GM18499 (cell line): ENCODE results near the gene LRRIQ3.
"Not testable (repeated sequence)": the region's sequence is repeated elsewhere in the genome, so short reads cannot be mapped to it uniquely, and the experiment has no call there.

Source experiments
- ATAC-seq: cut with Tn5 transposase; IDR thresholded peaks from one replicate; pipeline ENCODE4 v1.9.1; 2021; ENCODE audit warnings: moderate number of reproducible peaks; ENCODE audit not compliant: insufficient read depth, unreplicated experiment

Gene LRRIQ3, protein sequence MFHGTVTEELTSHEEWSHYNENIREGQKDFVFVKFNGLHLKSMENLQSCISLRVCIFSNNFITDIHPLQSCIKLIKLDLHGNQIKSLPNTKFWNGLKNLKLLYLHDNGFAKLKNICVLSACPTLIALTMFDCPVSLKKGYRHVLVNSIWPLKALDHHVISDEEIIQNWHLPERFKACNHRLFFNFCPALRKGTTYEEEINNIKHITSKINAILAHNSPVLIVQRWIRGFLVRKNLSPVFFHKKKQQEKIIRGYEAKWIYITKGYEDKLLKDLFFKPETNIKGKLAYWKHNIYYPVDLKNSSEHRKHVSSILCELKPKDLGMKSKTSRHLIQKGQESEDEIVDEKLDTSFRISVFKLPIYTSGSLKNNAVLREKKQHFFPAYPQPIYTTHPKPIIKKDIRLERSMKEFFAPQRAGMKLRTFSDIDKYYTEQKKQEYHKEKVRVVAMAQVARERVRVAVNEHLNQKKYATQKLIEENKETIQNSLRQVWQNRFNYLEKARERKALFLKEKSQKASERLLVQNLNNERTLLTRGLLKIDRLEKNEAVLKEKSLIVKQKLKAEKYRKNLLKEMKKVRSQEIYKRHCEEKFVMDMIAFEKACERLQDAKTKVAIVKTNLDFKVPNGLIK

DNA sequence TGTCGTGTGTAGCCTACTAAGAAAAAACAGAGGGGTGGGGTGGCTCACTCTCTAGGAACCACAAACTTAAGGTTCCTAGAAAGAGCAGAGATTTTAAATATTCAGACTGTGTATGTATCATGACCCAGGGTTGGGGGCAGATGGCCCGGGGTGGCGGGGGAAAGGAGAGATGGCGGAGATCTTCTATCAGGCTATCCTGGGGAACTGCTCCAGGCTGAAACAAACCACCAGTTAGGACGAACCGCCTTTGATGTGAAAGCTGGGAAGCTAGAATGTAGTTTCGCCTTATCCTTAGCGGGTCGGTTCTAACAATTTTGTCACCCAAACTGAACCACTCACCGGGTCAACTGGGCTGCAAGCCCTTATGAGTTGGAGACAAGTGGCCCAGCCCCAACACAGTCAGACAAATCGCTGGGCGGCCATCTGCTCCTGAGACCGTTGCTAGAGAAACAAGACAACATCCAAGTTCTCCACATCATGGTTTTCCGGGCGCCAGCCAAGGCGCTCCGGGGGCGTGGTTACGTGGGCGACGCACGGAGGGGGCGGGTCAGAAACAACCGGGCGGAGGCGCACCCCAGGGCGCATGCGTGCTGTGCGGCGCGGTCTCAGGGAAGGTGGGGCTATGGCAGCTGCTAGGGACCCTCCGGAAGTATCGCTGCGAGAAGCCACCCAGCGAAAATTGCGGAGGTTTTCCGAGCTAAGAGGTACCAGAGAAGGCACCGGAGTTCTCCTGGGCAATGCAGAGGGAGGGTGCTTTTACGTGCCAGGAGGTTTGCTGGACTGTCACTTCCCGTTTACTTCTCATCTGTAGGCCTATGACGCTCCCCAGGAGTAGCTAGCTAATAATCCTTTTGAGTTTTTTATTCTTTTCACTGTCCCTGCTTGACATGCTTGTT lies at the start of gene LRRIQ3, which contains the start of gene FPGT:
Gene LRRIQ3 (minus strand): TSS at position 520 of the 896 bp plus-strand sequence. CDS start 14,492 bp downstream, outside the sequence.
Gene FPGT (plus strand): TSS at position 586 of the 896 bp plus-strand sequence. CDS start 37 bp downstream, at position 623.
- peak; percentile 87 for ATAC-seq

DNA sequence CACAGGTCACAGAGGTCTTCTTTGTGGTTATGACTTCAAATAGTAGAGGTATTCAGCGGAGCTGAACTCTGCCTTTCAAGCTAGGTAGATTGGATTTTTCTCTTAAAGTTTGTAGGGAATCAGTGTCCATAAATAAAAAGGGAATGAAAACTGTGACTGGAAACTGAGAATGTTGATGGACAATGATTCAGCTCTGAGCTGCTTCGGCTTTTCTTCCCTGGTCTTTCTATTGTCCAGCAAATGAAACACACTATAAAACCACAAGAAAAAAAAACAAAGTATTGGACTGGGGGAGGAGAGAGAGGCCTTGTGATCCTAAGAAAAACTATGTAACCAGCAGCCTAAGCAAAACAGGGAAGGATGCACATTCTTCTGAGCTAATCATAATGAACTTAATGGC lies 48.3 kb upstream of the LRRIQ3 start:
- no peak for ATAC-seq

DNA sequence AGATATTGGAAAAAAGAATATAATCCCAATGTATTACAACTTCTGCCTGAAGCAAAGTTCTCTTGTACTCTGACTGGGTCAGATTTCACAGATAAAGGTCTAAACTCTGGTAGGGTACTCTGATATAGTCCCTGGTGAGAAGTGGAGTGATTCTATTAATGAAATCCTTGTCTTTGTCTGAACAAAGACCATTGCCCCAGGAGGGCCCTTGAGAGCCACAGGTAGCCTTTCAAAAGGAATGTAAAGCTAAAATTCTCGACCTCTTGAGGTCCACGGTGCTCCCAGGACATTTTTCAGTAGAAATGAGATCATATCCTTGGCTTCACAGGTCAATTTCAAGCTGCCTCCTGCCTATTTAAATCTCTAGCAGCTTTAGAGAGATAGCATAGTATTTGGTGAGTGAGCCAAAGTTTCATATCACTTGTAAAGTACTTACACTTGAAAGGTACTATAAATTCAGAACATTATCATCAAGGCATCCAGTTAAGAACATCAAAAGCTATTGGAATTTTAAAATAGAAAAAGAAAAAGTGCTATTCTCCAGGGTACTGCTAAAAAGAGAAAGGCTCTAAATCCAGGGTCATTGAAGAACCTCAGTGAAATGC lies 47.3 kb upstream of the LRRIQ3 start:
- no peak for ATAC-seq

DNA sequence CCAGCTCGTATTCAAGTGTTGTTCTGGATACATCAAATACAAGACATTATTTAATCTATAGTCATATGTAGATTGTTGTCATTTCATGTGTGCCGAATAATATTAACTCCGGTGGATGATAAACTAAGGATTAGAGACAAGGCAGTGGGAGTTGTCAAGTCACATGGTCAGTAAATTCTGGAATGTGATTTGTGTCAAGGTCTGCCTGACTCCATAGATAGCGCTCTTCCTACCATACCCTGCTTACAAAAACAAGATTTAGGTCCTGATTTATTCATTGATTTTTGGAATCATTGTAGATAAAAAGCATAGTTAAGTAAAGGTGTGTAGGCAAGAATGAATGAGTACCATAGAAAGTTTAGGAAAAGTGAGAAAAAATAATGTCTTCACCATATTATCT lies 39.8 kb upstream of the LRRIQ3 start:
- no peak for ATAC-seq

DNA sequence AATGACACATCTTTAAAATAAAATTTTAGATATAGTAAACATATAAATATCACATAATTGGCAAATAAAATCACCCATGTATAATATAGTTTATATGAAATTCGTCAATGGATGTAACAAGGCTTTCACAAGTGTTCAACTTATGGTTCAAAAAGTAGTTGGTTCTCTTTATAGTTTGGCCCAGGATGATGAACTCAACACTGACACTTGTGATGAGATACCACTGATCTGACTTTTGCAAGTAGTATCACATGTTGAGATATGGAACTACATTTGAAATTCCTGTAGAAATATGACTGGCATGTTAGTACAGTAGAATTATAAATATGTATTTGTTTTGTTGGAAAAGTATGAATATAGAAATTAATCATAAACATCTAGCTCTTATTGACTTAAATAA lies 39.1 kb upstream of the LRRIQ3 start:
- ATAC-seq: no peak

DNA sequence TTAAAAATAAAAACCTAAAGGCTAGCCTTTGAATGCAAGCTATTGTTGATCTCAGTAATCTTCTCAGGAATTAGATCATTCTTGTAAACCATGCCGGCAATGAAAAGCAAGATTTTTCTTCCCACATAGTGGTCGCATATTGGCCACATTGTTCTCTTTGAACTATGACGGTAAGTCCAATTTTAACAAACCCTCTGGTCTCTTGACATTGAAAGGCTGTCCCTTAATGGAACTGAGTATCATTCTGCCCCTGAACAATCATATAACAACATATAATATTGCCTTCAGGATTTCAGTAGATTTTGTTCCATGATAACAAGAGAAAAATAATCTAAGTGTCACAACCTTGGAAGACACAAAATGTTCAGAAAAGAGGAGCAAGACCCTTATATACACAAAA lies 38.5 kb upstream of the LRRIQ3 start:
- ATAC-seq: no peak

DNA sequence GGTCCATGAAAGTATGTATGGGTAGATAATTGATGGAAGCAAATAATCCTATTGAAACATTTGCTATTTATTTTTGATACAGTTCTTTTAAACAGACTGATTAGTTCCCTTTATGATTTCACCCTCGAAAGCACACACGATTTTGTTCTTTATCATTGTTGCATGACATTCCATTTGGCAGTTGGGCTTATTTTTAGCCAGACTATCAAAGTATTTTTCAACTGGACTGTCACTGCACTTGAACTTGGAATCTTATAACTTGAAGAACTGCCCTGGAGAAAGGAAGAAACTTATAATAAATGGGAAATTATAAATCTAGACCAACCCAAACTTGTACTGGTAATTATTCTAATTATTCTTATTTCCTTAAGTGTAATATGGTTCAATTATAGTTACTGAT lies 37.2 kb upstream of the LRRIQ3 start, which contains the start of gene TNNI3K:
Gene TNNI3K (plus strand): TSS at position 235 of the 400 bp plus-strand sequence. CDS start 65 bp downstream, at position 300.
- no peak for ATAC-seq

DNA sequence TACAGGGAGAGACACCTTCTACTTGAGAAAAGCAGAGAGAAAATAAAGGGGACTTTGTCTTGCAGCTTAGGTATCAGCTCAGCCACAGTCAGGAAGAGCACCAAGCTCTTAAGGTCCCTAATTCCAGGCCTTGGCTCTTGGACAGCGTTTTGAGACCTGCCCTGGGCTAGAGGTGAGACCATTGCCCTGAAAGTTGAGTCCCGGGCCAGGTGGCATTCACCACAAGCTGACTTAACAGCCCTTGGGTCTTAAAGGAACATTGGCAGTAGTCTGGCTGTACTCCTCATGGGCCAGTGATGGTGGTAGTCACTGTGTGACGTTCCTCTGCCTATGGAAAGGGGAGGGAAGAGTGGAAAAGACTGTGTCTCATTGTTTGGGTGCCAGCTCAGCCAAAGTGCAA lies 25.5 kb upstream of the LRRIQ3 start:
- no peak for ATAC-seq

DNA sequence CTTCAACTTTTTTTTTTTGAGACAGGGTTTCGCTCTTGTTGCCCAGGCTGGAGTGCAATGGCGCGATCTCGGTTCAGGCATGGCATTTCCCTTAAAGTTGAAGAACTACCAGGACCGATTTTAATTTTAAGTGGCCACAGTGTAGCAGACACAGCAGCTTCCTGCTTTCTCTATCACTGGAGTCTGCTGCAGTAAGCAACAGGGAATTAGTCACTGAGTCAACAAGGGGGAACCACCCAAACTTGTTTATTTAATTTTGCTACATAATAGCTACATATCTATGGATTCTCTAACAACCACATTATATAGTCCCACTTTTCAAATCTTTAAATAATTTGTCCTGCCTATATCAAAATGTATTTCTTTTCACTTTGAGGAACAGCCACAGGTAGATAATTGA lies 24.7 kb upstream of the LRRIQ3 start:
- no peak for ATAC-seq

DNA sequence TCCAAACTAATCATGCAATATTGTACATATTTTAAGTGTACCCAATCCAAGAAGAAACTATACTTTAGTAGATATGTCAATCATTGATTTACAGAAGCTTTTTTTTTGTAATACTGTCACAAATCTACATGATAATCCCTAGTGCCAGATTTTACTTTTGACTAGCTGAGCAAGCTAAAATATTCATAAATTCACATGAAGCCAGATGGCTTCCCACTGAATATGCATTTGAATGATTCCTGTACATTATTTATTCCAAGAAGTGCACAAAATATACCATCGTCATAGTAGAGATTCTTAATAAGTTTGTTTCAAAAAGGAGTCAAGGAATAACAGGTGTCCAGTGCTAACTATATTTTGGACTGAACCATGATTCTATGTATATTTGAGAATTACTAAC lies 17.3 kb upstream of the LRRIQ3 start:
- ATAC-seq: no peak

DNA sequence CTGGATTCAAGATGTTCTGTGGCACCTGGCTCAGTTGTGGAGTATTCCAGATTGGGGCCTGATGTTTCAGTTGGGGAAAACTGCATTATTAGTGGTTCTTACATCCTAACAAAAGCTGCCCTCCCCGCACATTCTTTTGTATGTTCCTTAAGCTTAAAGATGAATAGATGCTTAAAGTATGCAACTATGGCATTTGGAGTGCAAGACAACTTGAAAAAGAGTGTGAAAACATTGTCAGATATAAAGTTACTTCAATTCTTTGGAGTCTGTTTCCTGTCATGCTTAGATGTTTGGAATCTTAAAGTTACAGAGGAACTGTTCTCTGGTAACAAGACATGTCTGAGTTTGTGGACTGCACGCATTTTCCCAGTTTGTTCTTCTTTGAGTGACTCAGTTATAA lies 7.3 kb upstream of the LRRIQ3 start:
- ATAC-seq: no peak

DNA sequence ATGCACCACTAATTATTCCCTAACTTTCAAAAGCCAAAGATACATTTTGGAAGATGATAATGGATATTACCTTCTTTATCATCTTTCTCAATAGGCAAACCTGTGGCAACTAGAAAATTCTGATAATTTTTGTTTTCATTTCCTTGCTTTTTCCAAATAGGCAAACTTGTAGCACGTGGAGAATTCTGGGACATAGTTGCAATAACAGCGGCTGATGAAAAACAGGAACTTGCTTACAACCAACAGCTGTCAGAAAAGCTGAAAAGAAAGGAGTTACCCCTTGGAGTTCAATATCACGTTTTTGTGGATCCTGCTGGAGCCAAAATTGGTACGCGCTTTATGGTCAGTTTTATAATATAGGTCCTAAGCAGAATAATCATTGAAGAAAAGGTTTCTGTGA lies 1.5 kb upstream of the LRRIQ3 start:
- ATAC-seq: no peak

DNA sequence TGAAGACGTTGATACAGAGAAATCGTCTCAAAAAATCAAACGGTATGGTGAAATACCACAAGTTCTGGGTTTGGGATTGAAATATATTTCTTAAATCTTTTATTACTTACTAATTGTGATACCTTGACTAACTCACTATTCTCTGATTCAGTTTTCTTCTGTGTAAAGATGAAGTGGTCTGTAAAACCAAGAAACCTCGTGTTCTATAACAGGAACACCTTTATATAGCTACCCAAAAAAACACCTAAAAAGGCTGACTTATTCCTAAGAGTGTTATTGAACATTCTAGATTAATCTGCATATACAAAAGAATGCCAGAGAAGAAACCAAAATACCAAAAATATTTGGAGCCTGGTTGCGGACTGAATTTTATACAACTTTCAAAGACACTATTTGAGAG lies 721 bp downstream of the LRRIQ3 start:
- ATAC-seq: no peak

DNA sequence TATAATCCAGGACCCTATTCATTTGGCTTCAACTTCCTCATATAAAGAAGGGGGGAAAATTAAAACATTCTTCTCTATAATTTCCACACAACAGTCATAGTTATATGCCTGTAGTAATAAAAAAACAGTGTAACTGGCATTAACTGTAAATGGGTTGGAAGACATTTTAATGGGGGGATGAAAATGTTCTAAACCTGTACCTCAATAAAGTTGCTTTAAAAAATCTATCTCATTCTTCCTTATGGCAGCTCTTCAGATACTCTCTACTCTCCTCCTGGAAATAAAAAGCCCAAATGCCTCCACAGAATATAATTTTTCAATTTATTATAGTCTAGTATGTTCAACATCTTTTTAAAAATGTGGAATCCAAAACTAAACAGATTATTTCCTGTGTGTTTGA lies 2.6 kb downstream of the LRRIQ3 start:
- ATAC-seq: no peak

DNA sequence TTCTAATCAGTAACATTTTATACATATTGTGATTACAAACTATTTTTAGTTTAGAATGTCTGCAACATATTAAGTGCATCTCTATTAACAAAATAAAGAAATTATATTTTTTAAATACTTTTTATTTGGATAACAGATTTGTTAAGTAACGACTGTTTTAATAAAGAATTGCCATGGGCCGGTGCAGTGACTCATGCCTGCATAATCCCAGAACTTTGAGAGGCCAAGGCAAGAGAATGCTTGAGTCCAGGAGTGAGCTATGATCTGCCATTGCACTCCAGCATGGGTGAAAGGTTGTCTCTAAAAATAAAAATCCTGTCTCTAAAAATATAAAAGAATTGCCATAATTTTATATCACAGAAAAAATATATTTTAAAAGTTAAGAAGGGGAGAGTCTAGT lies 4.1 kb downstream of the LRRIQ3 start:
- ATAC-seq: no peak

DNA sequence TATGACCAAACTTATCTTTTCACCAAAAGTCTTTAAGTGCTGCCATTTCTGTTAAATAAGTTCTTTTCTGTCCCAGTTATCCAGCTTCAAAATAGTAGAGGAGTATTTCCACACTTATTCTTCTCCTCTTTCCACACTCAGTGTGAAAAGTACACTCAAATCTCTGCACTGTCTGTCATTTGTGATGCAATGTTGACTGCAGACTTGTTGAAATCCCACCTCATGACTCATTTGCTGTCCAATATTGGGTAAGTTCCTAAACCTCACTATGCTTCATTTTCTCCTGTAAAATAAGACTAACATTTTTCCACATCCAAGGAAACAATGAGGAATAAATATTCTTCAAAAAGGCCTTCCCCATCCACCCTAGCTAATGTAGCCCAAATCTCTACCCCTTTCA lies 17.5 kb downstream of the LRRIQ3 start:
- ATAC-seq: no peak

DNA sequence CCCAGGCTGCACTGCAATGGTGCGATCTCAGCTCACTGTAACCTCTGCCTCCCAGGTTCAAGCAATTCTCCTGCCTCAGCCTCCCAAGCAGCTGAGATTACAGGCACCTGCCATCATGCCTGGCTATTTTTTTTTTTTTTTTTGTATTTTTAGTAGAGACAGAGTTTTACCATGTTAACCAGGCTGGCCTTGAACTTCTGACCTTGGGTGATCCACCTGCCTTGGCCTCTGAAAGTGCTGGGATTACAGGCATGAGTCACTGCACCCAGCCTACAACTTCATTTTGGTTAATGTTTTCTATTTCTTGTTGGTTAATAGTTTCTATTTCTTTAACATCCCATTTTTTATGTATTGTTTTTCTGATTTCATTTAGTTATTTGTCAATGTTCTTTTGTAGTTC lies 23.6 kb downstream of the LRRIQ3 start:
- not testable (repeated sequence) for ATAC-seq

DNA sequence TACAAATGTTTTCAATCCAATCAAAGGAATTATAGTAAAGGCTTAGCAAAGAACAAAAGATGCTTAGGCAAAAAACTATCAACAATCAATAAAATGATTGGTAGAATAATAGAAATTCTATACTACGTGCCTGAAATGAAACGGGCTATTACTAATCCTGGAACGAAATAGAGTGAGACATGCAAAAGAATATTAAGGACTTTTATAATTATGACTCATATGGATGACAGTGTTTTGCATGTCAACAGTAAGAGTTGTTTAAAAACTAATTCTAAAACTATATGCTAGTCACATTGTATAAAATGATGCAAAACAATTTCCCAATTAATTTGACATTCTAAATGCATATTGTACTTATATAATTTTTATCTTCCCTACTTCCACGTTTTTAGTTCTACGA lies 35.6 kb downstream of the LRRIQ3 start:
- ATAC-seq: no peak

DNA sequence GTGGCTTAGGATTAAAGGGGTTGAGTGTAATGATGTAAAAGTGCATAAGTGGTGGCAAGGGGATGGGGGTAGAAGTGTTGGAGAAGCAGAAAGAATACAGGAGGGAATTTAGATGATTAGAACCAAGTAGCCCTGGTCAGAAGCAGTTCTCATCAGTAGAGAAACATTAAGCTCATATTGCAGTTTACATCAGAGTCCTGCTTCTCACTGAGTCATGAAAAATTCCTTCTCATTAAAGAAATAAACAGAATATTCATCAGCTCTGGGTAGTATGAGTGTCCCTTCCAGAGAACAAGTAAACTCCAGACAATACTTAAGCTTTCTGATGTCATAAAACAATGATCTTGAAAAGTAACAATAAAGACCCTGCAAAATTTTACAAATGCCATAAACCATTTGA lies 36.5 kb downstream of the LRRIQ3 start:
- ATAC-seq: no peak

DNA sequence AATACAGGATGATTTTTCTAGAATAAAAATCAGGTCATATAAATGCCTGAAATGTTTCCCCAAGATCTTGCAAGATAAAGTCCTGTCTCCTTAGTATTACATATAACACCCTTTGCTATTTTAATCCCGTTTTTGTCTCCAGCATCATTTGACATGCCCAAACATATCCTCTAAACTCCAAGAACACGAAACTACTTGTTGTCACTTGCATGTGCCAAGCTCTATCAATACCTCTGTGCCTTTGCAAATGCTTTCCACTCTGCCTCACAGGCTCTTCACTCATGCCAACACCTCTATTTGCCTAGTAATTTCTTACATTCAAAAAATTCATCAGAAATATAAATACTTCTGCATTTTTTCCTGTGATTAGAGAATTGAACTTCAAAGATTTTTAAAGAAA lies 37.9 kb downstream of the LRRIQ3 start:
- no peak for ATAC-seq
